HepG2 (cell line): ENCODE data around the gene SNAI3. TPM values are rescaled to one million over a fixed set of nuclear protein-coding genes. Genes with fewer than 3 reads are reported as not detected.
A peak's percentile ranks its signal among the peaks of the same experiment; 100 is the strongest.

Source experiments
- ATAC-seq: fragments of 200-7000 bp; cut with Tn5 transposase; 3 replicates; pipeline ENCODE4 v1.9.1; 2020; ENCODE audit warnings: mild to moderate bottlenecking, moderate library complexity
- BruUV-seq: library from RNA; stranded (reverse); fragments of 400-500 nt; replicated peaks from 2 replicates; lab custom pipeline; 2021; lab: Mats Ljungman, UMichigan
- CTCF ChIA-PET: fragments of 300-600 bp; formaldehyde crosslinking; extraction: SDS; loops from one replicate; lab custom pipeline; 2021; ENCODE audit warnings: low total read pairs, inconsistent platforms, low intra/inter-chr PET ratio; lab: Yijun Ruan, JAX
- POLR2A ChIA-PET: fragments of 350-600 bp; sonication (Branson Sonifier 250); formaldehyde crosslinking; loops from one replicate; lab custom pipeline; 2020; ENCODE audit warnings: antibody characterized with exemption, inconsistent platforms; lab: Yijun Ruan, JAX
- DNase-seq: peaks from one replicate; pipeline ENCODE4 v3.0.0-alpha.2; 2015; ENCODE audit warnings: low spot score
- FAIRE-seq: peaks from 3 replicates; lab custom pipeline; 2011; peaks lifted over from hg19 to GRCh38; lab: Jason Lieb, UNC
- H2AFZ ChIP-seq: one replicate; pipeline ENCODE4 v1.6.1; 2011; ENCODE audit warnings: low read length, inconsistent platforms
- H3K27ac ChIP-seq: fragments of 300-600 bp; 3 replicates; pipeline ENCODE4 v1.8.0; 2011; ENCODE audit warnings: mixed run types, mild to moderate bottlenecking, mixed read lengths, low read length, inconsistent platforms; ENCODE audit not compliant: insufficient read depth; ENCODE audit errors: extremely low read length
- H3K27me3 ChIP-seq, 2 experiments: fragments of 200-600 bp in 1 of 2; 2 replicates in 1 of 2; 3 replicates in 1 of 2; pipeline versions ENCODE4 v1.6.0 to v1.8.0; 2011; ENCODE audit warnings: low read length in 2 of 2, mild to moderate bottlenecking in 2 of 2, moderate library complexity in 2 of 2, inconsistent platforms in 1 of 2; ENCODE audit not compliant: insufficient read depth in 2 of 2, control insufficient read depth in 1 of 2
- H3K36me3 ChIP-seq, 2 experiments: fragments of 200-600 bp in 1 of 2; replicated peaks in 1 of 2; 2 replicates in 1 of 2; 3 replicates in 1 of 2; pipeline versions ENCODE4 v1.5.1 to v1.8.0; 2011; ENCODE audit warnings: low read length in 2 of 2, inconsistent platforms in 1 of 2; ENCODE audit not compliant: insufficient read depth in 2 of 2, control insufficient read depth in 1 of 2
- H3K4me1 ChIP-seq: 2 replicates; pipeline ENCODE4 v1.5.1; 2012; ENCODE audit warnings: low read length, inconsistent platforms; ENCODE audit not compliant: insufficient read depth
- H3K4me2 ChIP-seq: 2 replicates; pipeline ENCODE4 v1.6.0; 2011; ENCODE audit warnings: low read depth, low read length, inconsistent platforms
- H3K4me3 ChIP-seq, 3 experiments: fragments of 200-600 bp in 1 of 3; sonication (generic), shearing (Covaris generic) in 1 of 3; replicated peaks in 1 of 3; 2 replicates each; pipeline ENCODE4 v1.5.1; 2011 to 2016; ENCODE audit warnings: low read length in 3 of 3, inconsistent platforms in 2 of 3, low read depth in 2 of 3, mild to moderate bottlenecking in 2 of 3, control low read depth in 1 of 3, mixed read lengths in 1 of 3; ENCODE audit not compliant: insufficient read depth in 1 of 3
- H3K79me2 ChIP-seq: one replicate; pipeline ENCODE4 v1.6.1; 2011; ENCODE audit warnings: low read length, inconsistent platforms; ENCODE audit not compliant: insufficient read depth
- H3K9ac ChIP-seq: 2 replicates; pipeline ENCODE4 v1.6.0; 2011; ENCODE audit warnings: mild to moderate bottlenecking, low read depth, low read length, inconsistent platforms; ENCODE audit not compliant: insufficient read depth
- H3K9me3 ChIP-seq: 2 replicates; pipeline ENCODE4 v1.5.1; 2012; ENCODE audit warnings: mild to moderate bottlenecking, low read length
- H4K20me1 ChIP-seq: 2 replicates; pipeline ENCODE4 v1.6.0; 2011; ENCODE audit warnings: inconsistent platforms, mild to moderate bottlenecking, low read length, moderate library complexity; ENCODE audit not compliant: insufficient read depth
- AGO2 ChIP-seq: fragments of 200-400 bp; formaldehyde crosslinking; optimal IDR thresholded peaks from 2 replicates; pipeline ENCODE3; 2017; ENCODE audit warnings: mild to moderate bottlenecking, low read depth, low read length, moderate library complexity
- ARNT ChIP-seq: fragments of 450-650 bp; IDR thresholded peaks from 2 replicates; pipeline ENCODE4 v1.6.1; 2017
- MZF1 ChIP-seq: sonication (generic); formaldehyde crosslinking; IDR thresholded peaks from 2 replicates; pipeline ENCODE4 v1.8.1; 2023; ENCODE audit warnings: mild to moderate bottlenecking, missing genetic modification reagents, borderline replicate concordance
- RCOR2 ChIP-seq: IDR thresholded peaks from 2 replicates; pipeline ENCODE4 v1.6.1; 2016; ENCODE audit warnings: missing biosample characterization, missing genetic modification reagents
- SAFB2 ChIP-seq: sonication (generic); formaldehyde crosslinking; IDR thresholded peaks from 2 replicates; pipeline ENCODE4 v1.5.1; 2020; ENCODE audit warnings: missing genetic modification reagents, low read depth, mild to moderate bottlenecking, borderline replicate concordance
- SRY ChIP-seq: sonication (generic); formaldehyde crosslinking; IDR thresholded peaks from 2 replicates; pipeline ENCODE4 v1.8.0; 2022; ENCODE audit warnings: mild to moderate bottlenecking, missing genetic modification reagents
- TP53 ChIP-seq: sonication (generic); formaldehyde crosslinking; conservative IDR thresholded peaks from 2 replicates; pipeline ENCODE4 v1.4.0; 2020; ENCODE audit warnings: missing genetic modification reagents
- ZNF629 ChIP-seq: sonication (generic); formaldehyde crosslinking; conservative IDR thresholded peaks from 2 replicates; pipeline ENCODE4 v1.5.0; 2020; ENCODE audit warnings: missing genetic modification reagents
- ZNF713 ChIP-seq: sonication (generic); formaldehyde crosslinking; IDR thresholded peaks from 2 replicates; pipeline ENCODE4 v1.4.0; 2020; ENCODE audit warnings: mild to moderate bottlenecking, missing genetic modification reagents
- WGBS: methylation state at CpG from one replicate; pipeline ENCODE4 v1.1.6; 2017; ENCODE audit warnings: low lambda C conversion rate; 5-methylcytosine and 5-hydroxymethylcytosine counted together
- in situ Hi-C: cut with HindIII; loops from 2 replicates; pipeline ENCODE4 v1.10.0; 2017; ENCODE audit warnings: low pct_unique_long_range_greater_than_20kb; ENCODE audit not compliant: extremely low pct_ligation_motif_present
- intact Hi-C: fragments of 100-400 bp; cut with micrococcal nuclease; formaldehyde crosslinking; loops from one replicate; pipeline ENCODE4 v1.10.0; 2022; ENCODE audit not compliant: unreplicated experiment
- polyA plus RNA-seq, 8 experiments: library from polyadenylated mRNA; depleted of rRNA in 3 of 8; stranded (reverse) in 7 of 8; unstranded in 1 of 8; fragments of >200 nt; fragmentation: Illumina TruSeq in 4 of 8; extraction: Trizol in 4 of 8; gene quantifications; 2 replicates each; pipeline versions ENCODE4 v1.2.1 to v1.2.3, GENCODE V29; 2011 to 2016; ENCODE audit warnings: low read depth in 4 of 8, missing spikeins in 1 of 8, mixed read lengths in 1 of 8; ENCODE audit not compliant: insufficient read depth in 1 of 8
- total RNA-seq, 5 experiments: library from RNA; depleted of rRNA; stranded (reverse); fragments of >200 nt; fragmentation: Illumina TruSeq; extraction: Trizol; gene quantifications; 2 replicates each; pipeline ENCODE4 v1.2.3, GENCODE V29; 2016; ENCODE audit warnings: low read depth in 1 of 5
- TF ChIP-seq, protein P1 (sequence below): sonication (generic); formaldehyde crosslinking; IDR thresholded peaks from 2 replicates; pipeline ENCODE4 v1.8.0; 2022; ENCODE audit warnings: missing genetic modification reagents, low read depth, mild to moderate bottlenecking, borderline replicate concordance
- TF ChIP-seq, protein P2 (sequence below): sonication (generic); formaldehyde crosslinking; conservative IDR thresholded peaks from 2 replicates; pipeline ENCODE4 v1.4.0; 2020; ENCODE audit warnings: mild to moderate bottlenecking, missing genetic modification reagents, moderate library complexity

The SNAI3 gene
- total and polyA plus RNA-seq, 2 of the 13 experiments (the other 11 are each of a cell fraction or from before 2014, with no cell fraction given): 0.09 to 0.18 TPM

DNA sequence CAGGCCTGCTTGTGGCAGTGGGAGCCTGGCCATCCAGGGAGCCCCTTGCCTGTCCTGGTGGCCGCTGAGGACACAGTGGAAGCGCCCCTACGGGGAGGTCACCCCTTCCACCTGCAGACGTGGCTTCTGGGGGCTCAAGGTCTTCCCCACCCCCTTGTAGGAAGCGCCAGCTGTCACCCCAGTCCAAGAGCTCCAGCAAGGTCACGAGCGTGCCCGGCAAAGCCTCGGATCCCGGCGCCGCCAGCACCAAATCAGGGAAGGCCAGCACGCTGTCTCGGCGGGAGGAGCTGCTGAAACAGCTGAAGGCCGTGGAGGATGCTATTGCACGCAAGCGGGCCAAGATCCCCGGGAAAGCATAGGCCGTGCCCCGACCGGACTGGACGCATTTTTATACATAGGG lies 55.4 kb downstream of the SNAI3 start:
- intact Hi-C loops (no loop called here), in situ Hi-C loops (no loop called here)
- Histone ChIP-seq H3K9me3 (no peaks in the 10 kb centered on the region), H4K20me1 (peaks cover 3% of the 10 kb centered on the region; the same call in 1 of the 2 replicates), H3K4me2 (no peak overlapping the region), H3K79me2 (no peaks in the 10 kb centered on the region), H2AFZ (no peak overlapping the region), H3K27me3 (no peaks in the 10 kb centered on the region), H3K4me1 (no peaks in the 10 kb centered on the region), H3K9ac (no peak overlapping the region), H3K36me3 (peaks cover 24 to 68% of the 10 kb centered on the region in 2 experiments), H3K4me3 (no peak overlapping the region), H3K27ac (no peak overlapping the region)
- CTCF ChIA-PET: no interaction called here
- WGBS: 98% methylated on average over 23 of the region's 23 CpGs
- POLR2A ChIA-PET: no interaction called here
- ATAC-seq (no peak), FAIRE-seq (no peak), DNase-seq (no peak)
- TF ChIP-seq AGO2 (peak; percentile 69), ZNF629 (CRISPR knock-in tag) (no peak), TP53 (CRISPR knock-in tag) (no peak), SRY (CRISPR knock-in tag) (no peak), RCOR2 (CRISPR knock-in tag) (no peak), ZNF713 (CRISPR knock-in tag) (no peak)
- no TSS peak for BruUV-seq

DNA sequence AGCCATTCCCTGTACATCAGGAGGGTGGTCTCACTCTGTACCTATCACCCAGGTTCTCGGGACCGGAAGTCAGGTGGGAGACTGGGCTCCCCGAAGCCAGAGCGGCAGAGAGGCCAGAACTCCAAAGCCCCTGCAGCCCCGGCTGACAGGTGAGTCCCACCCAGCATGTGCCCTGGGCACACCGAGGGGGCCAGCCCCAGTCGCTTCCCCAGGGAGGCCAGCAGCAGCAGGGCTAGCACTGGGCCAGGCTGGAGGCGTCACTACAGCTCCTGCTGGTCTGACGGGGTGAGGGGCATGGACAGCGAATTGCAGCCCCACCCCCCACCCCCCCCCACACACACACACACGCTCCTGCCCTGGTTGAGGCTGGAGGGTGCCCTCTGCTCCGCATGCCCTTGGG lies 55.9 kb downstream of the SNAI3 start:
- H3K4me1 ChIP-seq: no peaks in the 10 kb centered on the region
- TF ChIP-seq, protein P1, sequence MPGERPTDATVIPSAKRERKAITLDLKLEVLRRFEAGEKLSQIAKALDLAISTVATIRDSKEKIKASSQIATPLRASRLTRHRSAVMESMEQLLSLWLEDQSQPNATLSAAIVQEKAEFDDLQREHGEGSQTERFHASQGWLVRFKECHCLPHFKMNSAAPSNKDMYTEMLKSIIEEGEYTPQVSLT (CRISPR knock-in tag): no peak
- no peak for TF ChIP-seq ARNT
- TF ChIP-seq SAFB2 (CRISPR knock-in tag): no peak
- no peak for TF ChIP-seq MZF1 (CRISPR knock-in tag)
- TF ChIP-seq, protein P2, sequence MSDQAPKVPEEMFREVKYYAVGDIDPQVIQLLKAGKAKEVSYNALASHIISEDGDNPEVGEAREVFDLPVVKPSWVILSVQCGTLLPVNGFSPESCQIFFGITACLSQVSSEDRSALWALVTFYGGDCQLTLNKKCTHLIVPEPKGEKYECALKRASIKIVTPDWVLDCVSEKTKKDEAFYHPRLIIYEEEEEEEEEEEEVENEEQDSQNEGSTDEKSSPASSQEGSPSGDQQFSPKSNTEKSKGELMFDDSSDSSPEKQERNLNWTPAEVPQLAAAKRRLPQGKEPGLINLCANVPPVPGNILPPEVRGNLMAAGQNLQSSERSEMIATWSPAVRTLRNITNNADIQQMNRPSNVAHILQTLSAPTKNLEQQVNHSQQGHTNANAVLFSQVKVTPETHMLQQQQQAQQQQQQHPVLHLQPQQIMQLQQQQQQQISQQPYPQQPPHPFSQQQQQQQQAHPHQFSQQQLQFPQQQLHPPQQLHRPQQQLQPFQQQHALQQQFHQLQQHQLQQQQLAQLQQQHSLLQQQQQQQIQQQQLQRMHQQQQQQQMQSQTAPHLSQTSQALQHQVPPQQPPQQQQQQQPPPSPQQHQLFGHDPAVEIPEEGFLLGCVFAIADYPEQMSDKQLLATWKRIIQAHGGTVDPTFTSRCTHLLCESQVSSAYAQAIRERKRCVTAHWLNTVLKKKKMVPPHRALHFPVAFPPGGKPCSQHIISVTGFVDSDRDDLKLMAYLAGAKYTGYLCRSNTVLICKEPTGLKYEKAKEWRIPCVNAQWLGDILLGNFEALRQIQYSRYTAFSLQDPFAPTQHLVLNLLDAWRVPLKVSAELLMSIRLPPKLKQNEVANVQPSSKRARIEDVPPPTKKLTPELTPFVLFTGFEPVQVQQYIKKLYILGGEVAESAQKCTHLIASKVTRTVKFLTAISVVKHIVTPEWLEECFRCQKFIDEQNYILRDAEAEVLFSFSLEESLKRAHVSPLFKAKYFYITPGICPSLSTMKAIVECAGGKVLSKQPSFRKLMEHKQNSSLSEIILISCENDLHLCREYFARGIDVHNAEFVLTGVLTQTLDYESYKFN (CRISPR knock-in tag): no peak
- no peak overlapping the region for H3K9ac ChIP-seq
- in situ Hi-C loops: no loop called here
- POLR2A ChIA-PET: no interaction called here
- peaks cover 25 to 73% of the 10 kb centered on the region in 2 experiments for H3K36me3 ChIP-seq
- no peaks in the 10 kb centered on the region for H3K27me3 ChIP-seq
- 98% methylated on average over 6 of the region's 12 CpGs for WGBS
- FAIRE-seq (no peak), DNase-seq (no peak), ATAC-seq (no peak)
- intact Hi-C loops: no loop called here
- H3K27ac ChIP-seq: no peak overlapping the region
- CTCF ChIA-PET: no interaction called here
- no peaks in the 10 kb centered on the region for H3K9me3 ChIP-seq
- no peak overlapping the region for H3K4me3 ChIP-seq
- no TSS peak for BruUV-seq
- H2AFZ ChIP-seq: no peak overlapping the region
- H3K4me2 ChIP-seq: no peak overlapping the region
- H3K79me2 ChIP-seq: no peaks in the 10 kb centered on the region
- peaks cover 3% of the 10 kb centered on the region; the same call in 1 of the 2 replicates for H4K20me1 ChIP-seq
